ENCODE results near the gene IL12A. TPM values are rescaled to one million over a fixed set of nuclear protein-coding genes. Genes with fewer than 3 reads are reported as not detected.

IL12A gene
- total and polyA plus RNA-seq, 10 of the 15 experiments (the other 5 are each of a cell fraction or from before 2014, with no cell fraction given) = 0.50 to 10.9 (median 3.5) TPM

GRCh38 chr3:159950156-159950898 lies 38.3 kb upstream of the IL12A start:
- ChIA-PET RAD21 (ENCODE audit: unreplicated experiment) (no interaction called here), CTCF (interaction anchor here (1.9 kb wide), 1 partner anchor 53 kb away, joined by 5 read pairs; no protein-coding TSS in a partner anchor), SMC1A (ENCODE audit: uncharacterized antibody, unreplicated experiment) (interaction anchor here (1.8 kb wide), 1 partner anchor 11 kb away, joined by 4 read pairs; no protein-coding TSS in a partner anchor), POLR2A (no interaction called here)
- intact Hi-C loops (cut with micrococcal nuclease; ENCODE audit: unreplicated experiment) (no loop called here), in situ Hi-C loops (cut with MboI) (no loop called here)
- TF ChIP-seq TCF12 (IDR thresholded peaks at IDR 0.05; ENCODE audit: low read depth, low read length) = no peak
- no peak for TF ChIP-seq BCL11A (IDR thresholded peaks at IDR 0.05; ENCODE audit: low read depth, low read length)
- no peak for TF ChIP-seq NFYA (IDR thresholded peaks at IDR 0.05; ENCODE audit: borderline replicate concordance, low read depth, low read length)
- peak; percentile 77 for TF ChIP-seq ZNF384 (IDR thresholded peaks at IDR 0.05; ENCODE audit: borderline replicate concordance, low read depth, low read length)
- TF ChIP-seq NFIC (IDR thresholded peaks at IDR 0.05; ENCODE audit: low read depth, low read length) = 0 out of 2 replicates have a peak, but pooled peaks have one; percentile 16
- peak; percentile 46 to 48 for TF ChIP-seq IKZF2 (IDR thresholded peaks at IDR 0.05)
- peak; percentile 95 for TF ChIP-seq SPI1 (IDR thresholded peaks at IDR 0.05; ENCODE audit: borderline replicate concordance, insufficient read depth, low read depth, low read length)
- peak in 1 of 2 experiments; percentile 45; a peak in 1 of 4 replicates for TF ChIP-seq EP300 (IDR thresholded peaks at IDR 0.05; ENCODE audit: borderline replicate concordance in 1 of 2, control insufficient read depth in 1 of 2, low read depth in 2 of 2, low read length in 2 of 2)
- 0 out of 2 replicates have a peak, but pooled peaks have one; percentile 6 for TF ChIP-seq JUNB (IDR thresholded peaks at IDR 0.05)
- TF ChIP-seq IKZF1 (conservative IDR thresholded peaks at IDR 0.05) = 0 out of 2 replicates have a peak, but pooled peaks have one; percentile 14
- Histone ChIP-seq H3K9me3 (replicated peaks; ENCODE audit: control insufficient read depth, insufficient read depth, low read length) (no peaks in the 10 kb centered on the region), H3K36me3 (ENCODE audit: control insufficient read depth in 2 of 2, insufficient read depth in 2 of 2, low read length in 1 of 2) (no peaks in the 10 kb centered on the region), H3K4me2 (ENCODE audit: control insufficient read depth, insufficient read depth) (peak overlapping the region; percentile 7; the same call in 1 of the 2 replicates), H3K9ac (ENCODE audit: control insufficient read depth, insufficient read depth, low read length) (no peak overlapping the region), H2AFZ (ENCODE audit: control insufficient read depth, low read depth, low read length) (no peak overlapping the region), H3K4me1 (ENCODE audit: control insufficient read depth, insufficient read depth, low read length) (peaks cover 10% of the 10 kb centered on the region), H4K20me1 (ENCODE audit: control insufficient read depth, insufficient read depth) (no peaks in the 10 kb centered on the region), H3K27me3 (replicated peaks in 1 of 2; ENCODE audit: control insufficient read depth in 2 of 2, insufficient read depth in 2 of 2, low read length in 1 of 2) (no peaks in the 10 kb centered on the region), H3K79me2 (ENCODE audit: control insufficient read depth, insufficient read depth, low read length) (no peaks in the 10 kb centered on the region), H3K4me3 (no peak overlapping the region), H3K27ac (ENCODE audit: control insufficient read depth, insufficient read depth) (no peak overlapping the region)
- DNase-seq (ENCODE audit: low read depth, low spot score) (peak; percentile 19), ATAC-seq (peak; percentile 90), FAIRE-seq (no peak)
- 14% methylated on average over 3 of the region's 3 CpGs for WGBS (ENCODE audit: insufficient coverage, insufficient replicate concordance, low lambda C conversion rate, missing lambda C conversion rate)
- BruUV-seq (replicated peaks) = no TSS peak
